GM18867 (cell line): ENCODE results near the gene NEGR1.

Source experiments
- ATAC-seq: cut with Tn5 transposase; IDR thresholded peaks from one replicate; pipeline ENCODE4 v1.9.1; 2021; ENCODE audit warnings: mild to moderate bottlenecking, moderate library complexity; ENCODE audit not compliant: unreplicated experiment

The NEGR1 gene

DNA sequence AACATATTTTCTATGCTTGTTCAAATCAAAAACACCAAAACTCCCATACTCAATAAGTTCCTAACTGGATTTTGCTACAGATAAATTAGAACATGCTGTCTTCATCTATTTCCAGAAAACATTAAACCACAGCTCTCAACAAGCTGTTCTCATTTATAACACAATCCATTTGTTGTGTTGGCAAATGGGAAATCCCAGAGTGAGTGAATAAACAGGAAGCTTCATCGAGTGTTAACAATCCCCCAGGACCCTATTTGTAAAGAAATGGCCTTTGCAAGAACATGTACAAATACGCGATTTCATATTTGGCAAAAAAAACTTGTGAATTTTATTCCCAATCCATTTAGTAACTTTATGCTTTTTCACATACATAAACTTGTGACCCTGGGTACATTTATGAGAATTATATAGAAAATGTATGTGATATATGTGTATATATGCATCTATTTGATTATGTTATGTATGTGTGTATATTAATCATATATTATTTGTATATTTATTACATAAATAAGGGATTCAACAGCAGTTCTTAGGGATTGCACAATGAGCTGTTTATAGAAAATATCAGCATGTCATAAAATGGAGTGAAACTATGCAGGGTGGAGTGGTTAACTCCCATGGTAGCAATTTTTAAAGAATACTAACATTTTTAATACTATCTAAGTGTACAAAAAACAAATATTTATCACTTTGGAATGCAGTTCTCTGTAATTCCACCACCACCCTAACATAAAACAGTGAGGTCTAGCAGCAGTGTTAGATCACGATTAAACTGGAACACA lies 160.0 kb downstream of the NEGR1 start:
- no peak for ATAC-seq

DNA sequence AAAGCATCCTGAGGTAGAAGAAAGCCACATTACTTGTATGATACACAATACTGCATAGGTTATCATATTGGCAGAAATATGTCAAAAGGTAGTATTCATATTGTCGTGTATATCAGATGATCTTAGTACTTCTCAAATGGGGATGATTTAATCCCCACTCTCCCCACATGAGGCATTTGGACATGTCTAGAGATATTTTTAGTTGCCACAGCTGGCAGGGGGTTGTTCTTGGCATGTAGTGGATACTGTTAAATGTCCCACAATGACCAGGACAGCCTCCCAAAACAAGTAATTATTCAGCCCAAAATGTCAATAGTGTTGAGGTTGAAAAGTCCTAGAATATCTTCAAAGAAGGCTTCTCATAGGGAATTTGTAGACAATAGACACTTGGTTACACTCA lies 162.8 kb downstream of the NEGR1 start:
- no peak for ATAC-seq

DNA sequence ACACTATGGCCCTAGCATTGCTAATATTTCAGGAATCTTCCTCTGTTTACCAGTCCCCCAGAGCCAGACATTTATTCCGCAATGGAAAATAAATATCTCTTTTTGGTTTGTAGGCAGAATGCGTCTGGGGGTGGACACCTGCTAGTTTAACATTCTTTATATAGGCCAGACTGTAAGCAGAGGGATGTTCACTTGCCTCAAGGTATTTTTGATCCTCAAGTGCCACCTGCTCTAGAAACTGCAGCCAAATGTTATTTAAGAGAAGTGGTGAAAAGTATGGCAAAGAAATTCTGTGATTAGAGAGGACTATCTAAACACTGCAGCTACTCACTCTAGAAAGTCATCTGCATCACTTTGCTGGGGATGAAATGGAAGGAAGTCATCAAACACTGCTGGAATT lies 164.7 kb downstream of the NEGR1 start:
- ATAC-seq = no peak

DNA sequence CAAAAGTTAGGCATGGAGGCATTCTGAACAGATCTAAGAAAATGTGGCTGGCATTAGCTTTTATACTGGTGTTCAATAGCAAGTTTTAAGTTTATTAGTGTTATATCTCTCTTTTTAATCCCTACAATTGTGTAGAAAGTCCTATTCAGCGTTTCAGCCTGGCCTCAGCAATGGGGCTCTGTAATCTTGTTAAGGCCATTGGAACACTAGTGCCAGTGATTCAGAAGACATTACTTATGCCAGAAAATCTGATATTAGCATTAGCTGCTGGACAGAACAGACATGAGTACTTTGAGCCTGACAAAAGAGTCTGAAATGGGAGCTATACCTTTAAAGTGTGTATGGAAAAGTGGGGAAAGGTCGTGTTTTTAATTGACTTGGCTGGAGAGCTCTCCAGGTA lies 167.0 kb downstream of the NEGR1 start:
- ATAC-seq = no peak

DNA sequence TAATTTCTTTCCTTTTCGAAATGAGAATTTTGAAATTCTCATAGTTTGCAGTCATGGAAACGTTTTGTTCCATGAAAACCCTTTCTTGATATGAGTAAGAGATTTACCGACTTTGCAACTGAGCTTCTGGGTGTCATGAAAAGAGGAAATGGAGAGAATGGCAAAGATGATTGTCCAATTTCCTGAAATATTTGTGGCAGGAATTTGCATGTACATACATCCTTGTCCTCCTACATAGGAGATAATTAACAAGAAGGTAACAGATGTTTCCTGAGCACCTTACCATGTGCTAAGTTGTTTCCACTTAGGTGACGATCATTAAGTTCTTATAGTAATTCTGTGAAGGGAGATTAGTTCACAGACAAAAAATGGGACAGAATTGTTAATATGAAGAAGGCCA lies 170.7 kb downstream of the NEGR1 start:
- ATAC-seq = no peak

DNA sequence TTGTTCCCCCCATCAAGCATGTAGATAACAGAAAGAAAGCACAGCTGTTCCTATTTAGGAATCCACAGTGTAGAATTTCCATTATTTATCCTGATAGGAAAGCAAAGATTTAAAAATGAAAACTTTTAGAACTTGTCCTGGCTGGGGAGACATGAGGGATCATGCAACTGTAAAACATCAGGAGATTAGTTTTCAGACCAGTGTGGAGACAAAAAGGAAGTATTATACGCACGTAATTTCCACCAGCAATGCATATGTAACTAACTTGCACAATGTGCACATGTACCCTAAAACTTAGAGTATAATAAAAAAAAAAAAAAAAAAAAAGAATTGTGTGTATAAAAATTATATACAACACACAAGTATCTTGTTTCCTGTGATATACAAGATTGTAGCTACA lies 172.4 kb downstream of the NEGR1 start:
- no peak for ATAC-seq

DNA sequence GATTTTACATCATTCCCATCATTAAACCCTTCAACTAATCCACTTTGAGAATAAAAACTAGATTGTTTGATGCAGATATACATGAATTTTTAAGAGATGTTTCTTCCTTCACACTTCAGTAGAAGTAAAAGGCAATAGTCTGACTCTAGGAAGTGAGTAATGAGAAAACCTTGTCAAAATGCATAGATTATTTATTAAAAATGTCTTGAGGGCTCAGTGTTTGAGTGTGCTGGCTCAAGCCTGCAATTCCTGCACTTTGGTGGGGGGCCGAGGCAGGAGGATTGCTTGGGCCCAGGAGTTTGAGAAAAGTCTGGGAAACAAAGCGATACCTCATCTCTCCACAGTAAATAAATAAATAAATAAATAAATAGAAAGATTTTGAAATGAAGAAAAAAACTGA lies 177.1 kb downstream of the NEGR1 start:
- ATAC-seq = no peak

DNA sequence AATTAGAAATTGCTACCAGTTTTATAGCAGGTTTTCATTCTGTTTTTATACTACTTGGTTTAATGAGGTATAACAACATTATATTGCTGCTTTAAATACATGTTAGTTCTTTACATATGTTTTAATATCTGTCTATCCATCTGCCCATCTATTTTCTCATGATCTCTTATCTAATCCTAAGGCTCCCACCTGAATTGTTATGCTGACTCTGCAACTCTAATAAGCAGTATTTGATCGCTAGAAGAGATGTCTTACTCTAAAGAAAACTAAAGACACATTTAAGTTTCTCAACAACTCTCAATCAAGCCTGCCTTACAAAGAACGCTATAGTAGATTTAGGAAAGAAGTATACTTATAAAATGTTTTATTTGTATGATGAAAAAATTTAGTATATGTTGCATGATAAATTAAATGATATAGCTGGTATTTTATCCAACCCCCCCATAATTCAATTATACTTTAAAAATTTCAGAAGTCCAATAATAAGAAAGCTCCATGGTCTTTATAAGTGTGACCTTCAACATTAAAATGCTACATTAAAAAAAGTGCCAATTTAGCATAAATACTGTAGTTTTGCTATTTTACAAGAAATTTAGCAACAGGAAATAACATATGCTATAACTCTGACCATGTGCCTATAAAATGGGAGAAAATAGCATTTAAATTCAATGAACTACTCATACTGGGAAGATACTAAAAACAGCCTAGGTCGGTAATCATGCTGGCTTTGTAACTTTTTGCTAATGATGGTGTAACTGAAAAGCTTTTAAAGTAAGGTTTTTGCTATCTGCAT lies 180.3 kb downstream of the NEGR1 start:
- no peak for ATAC-seq

DNA sequence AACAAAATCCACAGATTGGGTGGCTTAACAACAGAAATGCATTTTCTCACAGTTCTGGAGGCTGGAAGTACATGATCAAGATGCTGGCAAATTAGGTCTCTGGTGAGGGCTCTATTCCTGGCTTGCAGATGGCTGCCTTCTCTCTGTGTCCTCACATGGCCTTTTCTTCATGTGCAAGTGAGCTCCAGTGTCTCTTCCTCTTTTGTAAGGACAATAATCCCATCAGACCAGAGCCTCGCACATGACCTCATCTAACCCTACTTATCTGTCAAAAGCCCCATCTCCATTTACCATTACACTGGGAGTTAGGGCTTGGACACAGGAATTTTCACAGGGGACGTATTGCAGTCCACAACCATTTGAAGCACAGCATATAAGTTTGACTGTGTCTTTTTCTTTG lies 181.6 kb downstream of the NEGR1 start:
- ATAC-seq = no peak

DNA sequence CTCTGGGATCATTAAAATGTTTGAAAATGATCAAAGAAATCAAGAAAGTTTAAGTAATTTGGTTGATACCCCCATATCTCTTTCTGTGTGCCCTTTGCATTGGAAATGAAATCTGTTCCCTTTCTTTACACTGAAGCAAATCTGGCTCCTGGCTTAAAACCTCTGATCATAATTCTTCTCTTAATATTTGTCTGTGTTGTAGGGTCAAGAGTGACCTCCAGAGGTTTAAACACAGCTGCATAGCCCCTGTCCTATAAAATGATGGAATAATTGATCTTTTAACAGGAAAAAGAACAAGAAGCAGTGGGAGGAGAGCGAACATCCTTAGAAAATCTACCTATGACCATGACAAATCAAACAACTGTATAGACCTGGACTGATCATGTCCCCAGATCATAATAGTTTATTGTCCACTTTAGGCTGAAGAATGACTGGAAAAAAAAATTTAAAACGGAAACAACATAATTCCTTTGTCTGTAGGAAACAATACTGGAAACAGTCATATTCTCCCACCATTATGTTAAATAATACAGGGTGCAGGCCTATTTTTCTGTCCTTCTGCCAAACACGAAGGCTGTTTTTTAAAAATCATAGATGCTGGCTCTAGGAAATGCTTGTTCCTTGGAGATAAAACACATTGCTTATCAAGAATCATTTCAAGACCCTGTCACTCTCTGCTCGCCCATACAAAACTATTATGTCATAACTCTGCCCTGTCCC lies 184.3 kb downstream of the NEGR1 start:
- no peak for ATAC-seq

DNA sequence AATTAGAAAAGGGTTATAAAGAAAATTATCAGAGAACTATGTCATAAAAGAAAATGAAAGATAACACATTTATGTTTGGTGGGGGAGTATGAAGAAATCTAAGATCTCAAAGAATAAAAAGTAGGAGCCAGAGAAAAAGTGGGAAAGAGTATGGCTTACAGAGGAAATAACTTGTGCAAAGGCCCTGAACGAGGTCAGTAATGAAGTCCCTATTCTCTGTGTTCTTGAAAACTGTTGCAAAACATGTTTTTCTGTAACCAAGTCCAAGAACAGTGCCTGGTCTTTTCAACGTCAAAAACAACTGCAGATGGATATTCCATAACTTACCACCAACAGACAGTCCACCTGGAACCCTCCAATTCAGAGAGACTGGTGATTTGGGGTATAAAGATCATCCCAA lies 188.1 kb downstream of the NEGR1 start:
- no peak for ATAC-seq

DNA sequence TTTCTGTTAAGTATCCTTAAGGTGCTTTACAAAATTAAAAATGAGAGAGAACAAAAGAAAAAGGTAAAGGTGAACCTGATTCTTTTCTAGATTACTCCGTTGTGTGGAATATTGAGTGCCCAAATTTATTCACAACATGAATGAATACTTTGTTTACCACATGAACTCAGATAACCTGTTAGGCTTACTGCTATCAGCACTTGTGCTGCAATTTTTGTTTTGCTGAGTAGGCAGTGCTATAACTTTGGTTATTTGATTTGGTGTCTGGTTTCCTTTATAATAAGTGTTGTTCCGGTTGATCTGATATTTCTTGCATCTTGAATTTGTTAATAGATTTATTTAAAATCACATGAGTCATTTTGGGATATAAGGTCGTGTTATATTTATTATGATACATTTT lies 195.9 kb downstream of the NEGR1 start:
- ATAC-seq = no peak

DNA sequence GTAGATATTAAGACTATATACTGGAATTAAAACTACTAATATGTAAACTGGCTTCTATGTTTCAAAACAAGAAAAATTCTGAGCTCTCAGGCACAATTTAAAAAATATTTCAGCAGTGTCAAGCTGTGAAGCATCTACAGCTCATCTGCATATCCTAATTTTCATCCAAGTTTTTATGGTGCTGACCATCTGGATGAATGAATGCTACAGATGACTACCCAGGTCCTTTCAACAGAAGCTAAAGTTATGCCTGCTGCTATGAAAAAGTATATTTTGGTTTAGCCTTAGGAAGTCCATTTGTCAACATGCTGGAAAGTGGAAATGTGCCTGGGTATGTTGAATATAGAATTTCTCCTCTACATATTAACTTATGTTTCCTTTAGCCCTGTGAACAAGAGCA lies 206.9 kb downstream of the NEGR1 start:
- no peak for ATAC-seq

DNA sequence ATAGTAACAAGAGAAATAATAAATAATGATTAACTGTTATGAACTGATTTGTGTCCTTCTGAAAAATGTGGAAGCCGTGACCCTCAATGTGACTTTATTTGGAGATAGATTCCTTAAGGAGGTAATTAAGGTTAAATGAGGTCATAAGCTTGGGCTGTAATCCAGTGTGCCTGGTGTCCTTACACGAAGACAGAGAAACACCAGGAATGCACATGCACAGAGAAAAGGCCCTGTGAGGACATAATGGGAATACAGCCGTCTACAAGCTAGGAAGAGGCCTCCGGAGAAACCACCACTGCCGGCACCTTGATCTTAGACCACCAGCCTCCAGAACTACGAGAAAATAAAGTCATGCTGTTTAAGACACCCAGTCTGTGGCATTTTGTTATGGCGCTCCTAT lies 215.9 kb downstream of the NEGR1 start:
- no peak for ATAC-seq

DNA sequence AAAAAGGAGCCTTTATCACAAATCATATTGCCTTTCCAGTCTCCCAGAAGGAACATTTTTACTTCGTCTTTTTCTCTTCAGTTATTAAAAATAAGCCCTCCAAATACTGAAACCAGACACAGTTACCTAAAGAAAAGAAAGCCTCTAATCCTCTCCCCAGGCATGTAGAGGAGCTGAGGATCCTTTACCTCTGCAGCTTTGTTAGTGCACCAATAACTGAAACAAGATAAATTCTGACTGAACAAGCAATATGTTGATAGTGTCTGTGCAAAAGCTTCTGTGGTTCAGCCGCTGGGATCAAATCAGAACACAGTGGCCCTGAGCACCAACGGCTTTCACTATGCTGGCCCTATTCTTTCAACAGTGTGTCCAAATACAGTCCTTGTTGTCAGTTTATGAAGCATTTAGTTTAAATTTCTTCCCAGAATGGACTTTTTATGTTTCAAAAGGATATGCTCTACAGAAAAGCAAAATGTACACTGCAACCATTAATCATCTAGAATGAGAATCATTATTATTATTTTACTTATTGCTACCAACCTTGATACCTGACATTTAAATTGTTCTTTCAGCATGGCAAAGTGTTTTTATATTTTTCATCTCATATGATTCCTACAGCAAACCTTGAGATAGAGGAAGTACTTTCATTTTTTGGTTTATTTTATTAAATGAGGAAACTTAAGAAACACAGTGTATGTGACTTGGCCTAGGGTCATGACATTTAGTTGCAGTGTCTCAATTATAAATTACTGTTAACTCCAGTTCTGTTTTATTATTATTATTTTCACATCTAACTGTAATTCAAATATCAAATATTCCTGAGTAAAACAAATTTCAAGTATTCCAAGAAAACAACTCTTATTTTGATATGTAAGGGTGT lies 217.9 kb downstream of the NEGR1 start:
- ATAC-seq = no peak

DNA sequence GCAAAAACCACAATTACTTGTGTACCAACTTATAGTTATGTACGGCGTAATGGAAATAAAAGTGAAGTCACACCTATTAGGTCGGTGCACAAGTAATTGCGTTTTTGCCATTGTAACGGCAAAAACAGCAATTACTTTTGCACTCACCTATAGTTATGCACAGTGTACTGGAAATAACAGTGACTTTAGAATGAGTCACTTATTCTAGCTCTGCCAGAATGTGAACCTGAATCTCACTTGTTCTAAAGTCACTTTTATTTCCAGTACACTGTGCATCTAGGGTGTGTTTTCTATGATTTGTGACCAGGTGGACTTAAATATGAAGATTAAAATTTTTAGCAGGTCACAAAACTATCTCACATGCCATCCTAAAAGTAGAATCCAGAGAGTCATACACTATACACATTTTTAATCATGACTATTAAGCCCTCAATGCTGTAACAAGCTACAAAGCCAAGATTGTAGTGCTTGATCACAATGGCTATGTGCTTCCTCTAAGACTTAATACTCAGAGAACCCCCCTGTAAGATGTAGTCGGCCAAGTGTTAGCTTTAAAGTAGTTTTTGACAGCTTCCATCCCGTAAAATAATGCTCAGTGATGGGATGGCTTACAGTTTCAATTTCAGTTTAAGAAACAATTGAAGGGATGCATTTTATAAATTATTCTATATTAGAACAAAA lies 218.8 kb downstream of the NEGR1 start:
- ATAC-seq = no peak

DNA sequence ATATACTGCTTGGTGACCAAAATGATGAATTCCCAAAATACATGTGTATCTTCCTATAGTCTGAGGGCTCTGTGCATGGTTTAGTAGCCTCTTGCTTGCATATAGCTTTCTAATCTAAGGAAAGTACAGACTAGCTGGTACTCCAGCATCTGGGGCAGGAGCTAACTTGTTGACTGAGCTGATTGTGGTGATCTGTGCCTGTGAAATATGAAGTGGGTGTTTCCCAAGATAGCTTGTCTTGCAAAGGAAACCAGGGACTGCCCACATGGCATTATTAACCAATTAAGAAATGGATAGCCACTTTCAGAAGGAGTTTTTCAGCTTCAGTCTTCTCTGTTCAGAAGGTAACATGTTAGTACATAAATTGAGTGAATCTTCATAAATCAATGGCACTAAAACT lies 219.8 kb downstream of the NEGR1 start:
- ATAC-seq = no peak

DNA sequence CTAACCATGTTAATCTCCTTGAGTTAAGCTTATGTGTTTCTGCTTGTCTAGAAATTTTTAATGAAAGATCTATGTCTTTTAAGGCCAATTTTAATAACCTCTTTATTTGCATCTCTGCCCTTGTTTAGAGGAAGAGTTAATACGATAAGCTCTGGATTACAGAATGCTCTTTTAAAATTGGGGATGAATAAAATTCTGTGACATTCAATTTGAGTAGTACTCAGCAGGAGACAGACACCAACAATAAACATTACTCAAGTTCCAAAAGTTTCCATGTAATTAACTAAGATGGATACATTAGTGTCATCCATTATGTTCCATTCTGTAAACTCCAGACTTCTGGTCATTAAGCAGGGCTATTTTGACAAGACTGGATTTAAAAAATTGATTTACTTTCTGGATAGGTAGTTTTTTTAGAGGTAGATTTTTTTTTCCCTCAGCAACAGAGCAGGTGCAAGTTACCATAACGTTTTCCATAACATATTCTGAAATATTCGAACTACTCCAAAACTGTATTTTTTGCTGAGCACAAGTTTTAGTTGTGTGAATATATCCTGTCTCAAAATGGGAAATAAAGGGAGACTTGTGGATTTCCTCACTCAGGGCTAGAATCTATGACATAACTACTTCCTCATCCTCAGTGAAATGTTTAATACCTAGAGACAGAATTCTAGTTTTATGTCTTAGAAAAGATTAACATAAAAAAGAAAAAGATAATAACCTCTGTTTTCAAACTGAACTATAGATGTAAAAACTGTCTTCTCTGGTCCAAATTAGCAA lies 221.7 kb downstream of the NEGR1 start:
- no peak for ATAC-seq

DNA sequence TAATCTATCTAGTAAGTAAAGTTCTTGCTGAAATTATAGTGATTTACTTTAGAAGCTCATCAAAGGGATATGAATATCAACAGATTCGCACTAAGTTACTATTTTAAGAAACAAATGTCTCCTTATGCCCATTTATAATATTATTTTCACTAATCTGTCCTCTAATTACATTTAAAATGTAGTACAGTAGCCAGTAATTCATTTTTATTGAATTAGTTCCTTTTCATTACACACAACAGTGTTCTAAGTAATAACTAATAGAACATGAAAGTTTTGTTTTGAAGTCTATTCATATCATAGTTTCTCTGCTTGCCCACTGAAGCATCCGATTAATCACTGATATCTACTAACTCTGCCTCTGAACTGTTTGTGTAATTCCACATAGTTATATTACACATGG lies 225.8 kb downstream of the NEGR1 start:
- no peak for ATAC-seq

DNA sequence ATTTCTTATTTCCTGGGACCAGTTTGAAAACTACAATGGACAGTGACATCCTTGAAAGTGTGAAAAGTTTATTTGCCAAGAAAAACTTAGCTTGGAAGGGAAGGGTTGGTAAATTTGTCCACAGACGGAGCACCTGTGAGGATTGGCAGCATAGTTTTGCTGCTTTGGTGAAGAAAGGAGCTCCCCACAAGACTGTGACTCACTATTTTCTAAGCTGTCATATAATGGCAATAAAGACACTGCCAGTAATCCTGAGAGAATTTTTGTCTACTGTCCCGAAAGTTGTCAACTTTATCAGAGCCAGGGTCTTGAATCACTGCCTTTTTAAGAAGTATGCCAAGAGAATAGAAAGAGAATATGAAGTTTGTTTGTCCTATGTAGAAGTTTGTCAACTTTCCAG lies 230.8 kb downstream of the NEGR1 start:
- ATAC-seq = no peak
